Raji (cell line): Measurements from ENCODE around the gene SVEP1.

ENCODE experiments used
- POLR2A ChIP-seq: IDR thresholded peaks from 2 replicates; pipeline ENCODE4 v1.6.1; 2011; ENCODE audit warnings: low read depth, low read length, control low read depth; ENCODE audit not compliant: insufficient read depth

The SVEP1 gene

DNA sequence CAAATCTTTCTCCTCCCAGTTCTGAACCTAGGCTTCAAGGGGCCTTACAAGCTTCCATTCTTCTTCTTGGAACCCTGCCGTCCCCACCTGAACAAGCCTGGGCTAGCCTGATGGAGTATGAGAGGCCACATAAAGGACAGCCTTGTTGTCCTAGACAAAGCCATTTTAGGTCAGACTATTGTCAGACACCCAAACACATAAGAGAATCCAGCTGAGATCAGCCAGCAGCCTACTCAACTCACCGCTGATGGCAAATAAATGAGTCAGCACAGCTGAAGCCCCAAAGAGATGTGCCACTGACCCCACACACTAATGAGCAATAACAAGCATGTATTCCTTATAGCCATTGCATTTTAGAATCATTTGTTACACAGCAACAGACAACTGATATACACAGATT, 33.8 kb downstream of the SVEP1 start:
- no peak for TF ChIP-seq POLR2A

DNA sequence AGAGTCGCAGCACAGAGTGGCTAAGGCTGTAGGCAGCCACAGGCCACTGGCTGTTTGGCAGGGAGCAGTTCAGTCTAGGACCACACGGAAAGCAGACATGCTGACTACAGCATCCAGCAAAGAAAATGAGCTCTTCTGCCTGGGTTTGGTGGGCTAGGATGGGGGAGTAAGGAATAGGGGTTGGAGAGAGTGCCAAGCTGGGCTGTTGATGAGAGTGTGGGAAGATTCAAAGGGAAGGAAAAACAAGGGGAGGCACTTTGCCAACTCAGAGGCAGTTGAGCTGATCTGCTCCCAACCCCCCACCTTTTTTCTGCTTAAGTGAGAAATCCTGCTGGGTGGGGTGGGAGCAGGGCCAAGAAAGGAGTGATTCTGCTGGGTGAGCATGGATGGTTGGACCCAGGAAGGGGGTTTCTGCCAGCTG, 35.9 kb downstream of the SVEP1 start:
- TF ChIP-seq POLR2A = no peak

DNA sequence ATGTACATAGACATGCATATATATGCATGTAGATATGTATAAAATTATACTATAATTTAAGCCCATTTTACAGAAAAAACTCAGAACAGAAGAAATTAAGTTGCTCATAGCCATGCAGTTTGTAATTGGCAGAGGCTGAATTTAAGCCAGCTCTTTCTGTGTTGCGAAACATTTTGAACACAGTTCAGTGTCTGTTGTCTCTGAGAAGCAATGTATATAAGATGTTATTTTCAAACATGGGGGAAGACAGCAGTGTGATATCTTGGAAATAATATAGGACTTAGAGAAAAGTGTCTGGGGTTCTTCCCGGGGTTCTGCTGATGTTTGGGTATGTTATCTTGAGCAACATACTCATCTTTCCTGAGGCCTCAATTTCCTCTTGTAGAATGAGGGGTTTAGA, 37.6 kb downstream of the SVEP1 start:
- TF ChIP-seq POLR2A = no peak

DNA sequence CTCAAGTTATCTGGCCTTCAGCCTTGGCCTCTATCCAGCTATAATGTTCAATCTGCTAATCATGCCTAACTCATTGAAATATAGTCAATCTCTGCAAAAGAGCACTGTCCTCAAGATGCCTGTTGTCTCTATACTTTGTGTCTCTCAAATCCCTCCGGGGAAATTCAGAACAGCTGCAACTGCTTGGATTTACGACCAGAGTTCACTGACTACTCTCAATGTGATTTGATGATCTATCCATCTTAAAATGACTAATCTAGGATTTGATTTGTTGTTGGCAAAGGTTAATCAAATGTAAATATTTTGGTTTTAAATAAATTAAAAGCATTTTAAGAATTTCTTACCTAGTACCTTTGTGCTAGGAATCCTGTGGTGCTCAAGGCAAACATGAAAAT, 40.9 kb downstream of the SVEP1 start:
- no peak for TF ChIP-seq POLR2A

DNA sequence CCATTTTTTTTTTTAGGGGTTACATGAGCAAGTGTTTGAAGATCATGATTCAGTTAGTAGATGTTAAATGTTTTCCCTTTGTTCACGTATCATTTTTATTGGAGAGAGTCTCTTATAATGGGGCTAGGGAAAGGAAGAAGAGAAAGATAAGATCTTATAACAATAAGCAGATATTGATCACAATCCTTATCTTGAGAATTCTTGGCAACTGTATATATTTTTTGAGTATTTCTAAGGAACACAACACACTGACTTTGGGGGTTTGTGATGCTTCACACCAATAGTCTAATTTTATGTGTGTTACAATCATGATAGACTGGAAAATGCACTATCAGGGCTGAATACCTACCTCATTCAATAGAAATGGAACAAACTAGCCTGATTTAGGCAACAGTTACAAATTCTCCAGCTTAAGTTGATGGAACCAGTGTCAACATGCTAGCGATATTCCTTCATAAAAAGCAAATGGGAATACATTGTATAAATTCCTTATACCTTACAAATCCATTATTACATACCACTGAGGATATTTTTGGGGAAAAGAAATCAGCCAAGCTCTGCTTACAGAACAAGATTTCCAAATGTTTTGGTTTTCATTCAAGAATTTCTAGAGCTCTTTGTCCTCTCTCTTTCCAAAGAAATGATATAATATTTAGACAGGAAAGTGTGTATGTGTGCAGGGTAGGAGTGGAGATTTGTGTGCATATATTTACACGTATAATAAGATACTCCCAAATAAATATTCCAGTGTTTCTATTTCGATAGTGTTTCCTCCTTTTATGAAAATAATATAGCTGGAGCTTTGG, 41.5 kb downstream of the SVEP1 start:
- no peak for TF ChIP-seq POLR2A

DNA sequence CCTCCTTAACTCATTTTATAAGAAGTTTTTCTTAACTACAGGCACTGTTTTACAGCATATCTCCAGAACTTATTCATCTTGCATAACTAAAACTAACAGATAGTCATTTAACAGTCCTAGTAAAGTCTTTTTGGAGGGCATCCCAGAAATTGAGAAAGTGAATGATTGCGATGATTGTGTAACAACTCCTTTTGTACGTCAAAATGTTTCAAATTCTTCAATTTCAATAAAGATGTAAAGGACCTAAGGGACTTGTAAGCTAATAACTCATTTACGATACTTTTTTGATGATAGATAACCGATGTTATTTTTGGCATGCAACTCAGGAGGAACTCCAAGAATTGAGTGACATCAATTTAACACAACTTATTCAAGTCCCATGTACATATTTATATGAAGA, 42.7 kb downstream of the SVEP1 start:
- no peak for TF ChIP-seq POLR2A

DNA sequence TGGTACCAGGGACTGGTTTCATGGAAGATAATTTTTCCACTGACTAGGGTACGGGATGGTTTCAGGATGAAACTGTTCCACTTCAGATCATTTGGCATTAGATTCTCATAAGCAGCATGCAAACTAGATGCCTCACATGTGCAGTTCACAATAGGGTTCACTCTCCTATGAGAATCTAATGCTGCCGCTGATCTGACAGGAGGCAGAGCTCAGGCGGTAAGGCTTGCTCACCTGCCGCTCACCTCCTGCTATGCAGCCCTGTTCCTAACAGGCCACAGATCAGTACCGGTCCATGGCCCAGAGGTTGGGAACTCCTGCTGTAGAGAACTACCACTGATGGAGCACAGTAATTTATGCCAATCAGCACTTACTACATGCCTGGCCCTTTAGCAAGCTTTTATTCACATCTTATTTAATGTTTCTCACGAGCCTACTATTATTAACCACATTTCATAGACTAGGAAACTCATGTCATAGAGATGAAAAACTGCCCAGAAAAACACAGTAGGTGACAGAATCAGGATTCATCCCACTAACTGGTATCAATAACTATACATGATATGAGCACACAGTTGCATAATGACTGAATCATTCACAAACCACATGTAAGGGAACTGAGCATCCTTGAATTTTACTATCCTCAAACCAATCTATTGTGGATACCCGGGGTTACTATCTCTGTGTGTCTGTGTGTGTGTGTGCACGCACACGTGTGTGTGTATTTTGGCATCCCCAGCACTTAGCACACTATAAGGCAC, 46.5 kb downstream of the SVEP1 start:
- TF ChIP-seq POLR2A = no peak

DNA sequence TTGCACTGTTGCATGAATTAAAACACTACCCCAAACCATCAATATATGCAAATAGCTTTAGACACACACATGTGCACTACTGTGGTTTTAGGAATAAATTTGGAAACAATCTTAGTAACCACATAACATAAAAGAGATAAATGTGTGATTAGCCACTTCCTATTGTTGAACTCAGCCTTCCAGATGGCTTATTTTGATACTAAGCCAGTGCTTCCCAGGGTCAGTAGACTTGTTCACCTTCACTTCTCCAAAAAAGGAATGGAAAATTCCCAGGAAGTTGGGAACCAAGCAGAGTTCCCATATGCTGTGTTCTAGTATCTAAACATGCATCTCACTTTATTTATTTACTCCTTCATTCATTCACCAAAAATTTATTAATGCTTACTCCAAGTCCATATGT, 47.8 kb downstream of the SVEP1 start:
- TF ChIP-seq POLR2A = no peak

DNA sequence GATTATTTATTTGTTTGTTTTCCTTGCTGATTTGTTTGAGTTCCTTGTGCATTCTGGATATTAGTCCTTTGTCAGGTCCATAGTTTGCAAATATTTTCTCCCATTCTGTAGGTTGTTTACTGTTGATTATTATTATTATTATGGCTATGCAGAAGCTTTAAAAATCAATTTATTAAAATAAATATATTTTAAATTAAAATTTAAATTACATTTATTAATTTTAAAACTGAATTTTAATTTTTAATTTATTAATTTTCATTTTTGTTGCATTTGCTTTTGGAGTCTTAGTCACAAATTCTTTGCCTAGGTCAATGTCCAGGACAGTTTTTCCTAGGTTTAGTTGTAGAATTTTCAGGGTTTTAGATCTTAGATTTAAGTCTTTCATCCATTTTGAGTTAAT, 50.9 kb downstream of the SVEP1 start:
- TF ChIP-seq POLR2A = no peak

DNA sequence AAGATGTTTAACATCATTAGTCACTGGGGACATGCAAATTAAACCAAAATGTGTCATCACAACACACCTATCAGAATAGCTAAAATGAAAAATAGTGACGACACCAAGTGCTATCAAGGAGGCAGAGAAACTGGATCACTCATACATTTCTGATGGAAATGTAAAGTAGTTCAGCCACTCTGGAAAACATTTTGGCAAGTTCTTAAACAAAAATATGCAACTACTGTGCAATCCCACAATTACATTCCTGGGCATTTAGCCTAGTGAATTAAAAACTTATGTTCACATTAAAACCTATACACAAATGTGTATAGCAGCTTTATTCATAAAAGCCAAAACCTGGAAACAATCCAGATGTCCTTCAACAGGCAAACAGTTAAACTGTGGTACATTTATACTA, 53.1 kb downstream of the SVEP1 start:
- TF ChIP-seq POLR2A = no peak

DNA sequence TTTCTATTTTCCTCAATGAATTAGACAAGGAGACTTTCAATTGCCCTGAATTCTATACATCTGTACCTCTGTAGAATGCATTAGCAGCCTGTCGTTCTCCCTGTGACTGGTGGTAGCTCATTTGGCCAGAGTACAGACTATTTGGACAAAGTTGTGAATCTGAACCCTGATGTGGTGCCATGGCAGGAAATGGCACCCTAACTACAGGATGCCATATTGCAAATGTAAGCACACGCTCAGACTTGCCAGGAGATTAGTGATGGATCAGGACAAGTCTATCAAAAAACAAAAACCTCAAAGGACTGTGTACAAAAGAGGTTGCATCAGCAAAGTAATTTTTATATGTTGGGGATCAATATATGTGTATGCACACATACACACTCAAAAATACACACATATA, 58.3 kb downstream of the SVEP1 start:
- TF ChIP-seq POLR2A = no peak

DNA sequence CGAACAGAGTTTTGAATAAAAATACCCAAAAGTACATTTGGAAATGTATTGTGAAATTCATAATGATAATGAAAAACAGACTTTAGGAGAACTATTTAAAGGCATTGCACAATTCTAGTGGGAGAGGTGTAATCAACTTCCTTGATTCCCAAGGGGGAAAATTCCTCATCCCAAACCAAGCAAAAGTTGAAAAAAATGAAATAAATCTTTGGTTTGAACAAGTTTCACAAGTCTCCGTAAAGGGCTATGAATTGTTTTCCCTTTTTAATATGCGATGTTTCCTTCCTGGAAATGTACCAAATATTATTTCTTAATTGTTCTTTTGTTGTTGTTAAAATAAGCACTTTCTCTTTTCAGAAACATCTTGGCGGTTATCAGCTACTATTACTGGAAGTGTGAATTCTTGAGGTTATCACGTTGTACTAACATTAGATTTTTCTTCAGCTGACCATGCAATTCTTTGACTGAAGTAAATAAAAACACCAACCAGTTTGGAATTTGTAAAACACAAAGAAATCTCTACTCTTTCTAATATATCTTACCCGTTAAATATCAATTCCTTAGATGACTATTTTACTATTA, 59.3 kb downstream of the SVEP1 start:
- TF ChIP-seq POLR2A = no peak

DNA sequence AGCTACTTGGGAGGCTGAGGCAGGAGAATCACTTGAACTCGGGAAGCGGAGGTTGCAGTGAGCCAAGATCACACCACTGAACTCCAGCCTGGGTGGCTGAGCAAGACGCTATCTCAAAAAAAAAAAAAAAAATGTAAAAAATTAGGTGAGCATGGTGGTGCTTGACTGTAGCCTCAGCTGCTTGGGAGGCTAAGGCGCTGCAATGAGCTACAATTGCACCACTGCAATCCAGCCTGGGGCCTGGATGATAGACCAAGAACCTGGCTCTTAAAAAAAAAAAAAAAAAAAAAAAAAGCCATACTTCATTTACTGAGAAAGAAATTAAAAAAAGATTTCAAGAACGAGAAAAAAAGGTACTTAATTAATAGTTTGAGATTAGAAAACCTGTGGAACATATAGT, 62.1 kb downstream of the SVEP1 start:
- TF ChIP-seq POLR2A = no peak

DNA sequence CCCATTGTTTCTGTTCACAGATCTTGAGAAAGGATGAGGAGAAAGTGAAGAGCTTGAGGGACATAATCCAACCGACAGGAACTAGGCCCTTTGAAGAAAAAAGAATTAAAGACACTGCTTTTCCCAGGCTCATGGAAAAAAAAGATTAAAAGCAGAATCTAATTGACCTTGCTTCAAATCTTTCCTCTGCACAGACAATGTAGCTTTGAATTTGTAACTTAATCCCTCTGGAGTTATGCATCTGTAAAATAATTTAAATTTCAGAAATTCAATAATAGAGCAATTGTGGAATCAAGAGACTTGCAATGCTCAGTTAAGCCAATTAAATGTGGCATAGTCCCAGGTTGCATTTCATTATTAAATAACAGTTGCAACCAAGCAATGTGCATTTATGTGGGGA, 64.6 kb downstream of the SVEP1 start:
- no peak for TF ChIP-seq POLR2A

DNA sequence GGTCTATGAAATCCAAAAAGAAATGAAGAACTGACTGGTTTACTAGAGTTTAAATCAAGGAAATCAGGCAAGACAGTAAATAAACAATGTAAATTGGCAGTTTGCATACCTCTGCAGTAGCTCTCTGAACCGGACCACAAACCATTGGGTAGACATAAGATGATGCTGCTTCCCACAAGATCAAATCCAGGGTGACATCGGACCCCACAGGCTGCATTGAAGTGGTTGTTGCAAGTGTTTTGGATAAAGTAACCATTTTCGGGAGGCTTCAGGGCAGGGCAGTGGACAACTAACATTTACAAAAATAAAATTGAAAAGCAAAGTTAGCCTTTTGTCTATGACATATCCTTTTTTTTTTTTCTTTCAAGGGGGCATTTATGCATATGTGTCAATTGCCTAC, 66.7 kb downstream of the SVEP1 start:
- no peak for TF ChIP-seq POLR2A

DNA sequence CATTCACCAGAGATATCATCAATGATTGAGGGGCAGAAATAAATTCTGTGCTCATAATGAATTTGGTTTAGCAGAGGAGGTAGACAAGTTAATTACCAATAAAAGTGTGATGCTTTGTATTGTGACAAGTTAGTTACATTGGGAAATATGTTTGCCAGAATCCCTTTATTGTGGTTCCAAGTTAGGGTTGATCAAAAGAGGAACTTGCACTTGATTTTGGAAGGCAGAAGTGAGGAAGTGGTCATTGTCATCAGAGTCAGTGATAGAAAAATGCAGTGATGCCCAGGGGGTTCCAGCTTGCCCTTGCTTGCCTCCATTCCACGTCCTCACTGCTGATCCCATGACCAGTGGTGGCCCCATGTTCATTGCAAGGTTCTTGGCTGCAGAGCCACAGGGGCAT, 69.7 kb downstream of the SVEP1 start:
- no peak for TF ChIP-seq POLR2A
